ENCODE data around the gene ITGA1. TPM values are rescaled to one million over a fixed set of nuclear protein-coding genes. Genes with fewer than 3 reads are reported as not detected.

The ITGA1 gene
- total RNA-seq, 4 donors from 2014 or later: 2.4 to 10.7 (median 5.4) TPM

DNA sequence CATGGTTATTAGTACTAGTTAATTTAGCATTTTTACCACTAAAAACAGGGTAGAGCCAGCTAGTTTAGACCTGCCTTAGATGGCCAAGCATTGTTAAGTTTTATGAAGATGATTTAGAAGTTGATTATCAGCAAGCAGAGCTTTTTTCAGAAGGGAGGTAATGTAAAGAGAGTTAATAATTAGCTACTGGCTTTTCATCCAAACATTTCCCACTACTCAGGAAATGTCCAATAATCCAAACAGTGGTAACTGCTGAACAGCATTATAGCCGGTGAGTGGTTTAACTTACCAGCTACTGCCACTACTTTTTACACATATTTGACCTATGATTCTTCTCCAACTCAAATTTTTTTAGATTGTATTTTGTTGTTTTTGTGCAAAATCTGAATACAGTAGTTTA lies 1.7 kb downstream of the ITGA1 start:
- DNase-seq (ENCODE audit: low spot score in 2 of 2): no peak
- H3K4me3 ChIP-seq (ENCODE audit: low read depth, poor library complexity, severe bottlenecking): no peak overlapping the region
- 76% methylated on average over 1 of the region's 1 CpG for WGBS, 2 donors
- TF ChIP-seq, protein P1, sequence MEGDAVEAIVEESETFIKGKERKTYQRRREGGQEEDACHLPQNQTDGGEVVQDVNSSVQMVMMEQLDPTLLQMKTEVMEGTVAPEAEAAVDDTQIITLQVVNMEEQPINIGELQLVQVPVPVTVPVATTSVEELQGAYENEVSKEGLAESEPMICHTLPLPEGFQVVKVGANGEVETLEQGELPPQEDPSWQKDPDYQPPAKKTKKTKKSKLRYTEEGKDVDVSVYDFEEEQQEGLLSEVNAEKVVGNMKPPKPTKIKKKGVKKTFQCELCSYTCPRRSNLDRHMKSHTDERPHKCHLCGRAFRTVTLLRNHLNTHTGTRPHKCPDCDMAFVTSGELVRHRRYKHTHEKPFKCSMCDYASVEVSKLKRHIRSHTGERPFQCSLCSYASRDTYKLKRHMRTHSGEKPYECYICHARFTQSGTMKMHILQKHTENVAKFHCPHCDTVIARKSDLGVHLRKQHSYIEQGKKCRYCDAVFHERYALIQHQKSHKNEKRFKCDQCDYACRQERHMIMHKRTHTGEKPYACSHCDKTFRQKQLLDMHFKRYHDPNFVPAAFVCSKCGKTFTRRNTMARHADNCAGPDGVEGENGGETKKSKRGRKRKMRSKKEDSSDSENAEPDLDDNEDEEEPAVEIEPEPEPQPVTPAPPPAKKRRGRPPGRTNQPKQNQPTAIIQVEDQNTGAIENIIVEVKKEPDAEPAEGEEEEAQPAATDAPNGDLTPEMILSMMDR (IDR thresholded peaks at IDR 0.05): no peak
- no peak for TF ChIP-seq POLR2A (IDR thresholded peaks at IDR 0.05)
- intact Hi-C loops (cut with DNase I; ENCODE audit: low total_unique reads): loop anchor here (2.0 kb wide), 1 partner anchor 127 kb away; no protein-coding TSS in a partner anchor

DNA sequence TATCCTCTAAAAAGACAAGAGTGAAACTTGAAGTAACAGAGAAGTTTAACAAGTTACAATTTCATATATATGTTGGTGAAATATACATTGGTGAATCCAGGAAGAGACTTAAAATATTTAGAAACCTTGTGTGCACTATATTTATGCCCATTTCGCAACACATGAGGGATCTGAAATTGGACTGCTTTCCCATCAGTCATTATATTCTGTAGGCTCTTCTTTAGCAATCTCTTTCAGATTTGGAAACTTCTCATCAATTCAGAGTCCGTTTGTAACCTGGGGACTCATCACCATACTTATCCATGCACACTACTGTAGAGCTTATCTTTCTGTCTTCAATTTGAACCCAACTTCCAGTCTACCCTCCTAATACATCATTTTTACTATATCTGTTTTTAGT lies 2.1 kb downstream of the ITGA1 start:
- DNase-seq (ENCODE audit: low spot score in 2 of 2): no peak
- WGBS, 2 donors: 79 to 84% methylated on average over 2 of the region's 2 CpGs
- intact Hi-C loops (cut with DNase I; ENCODE audit: low total_unique reads): loop anchor here (2.0 kb wide), 1 partner anchor 127 kb away; no protein-coding TSS in a partner anchor
- no peak overlapping the region for H3K4me3 ChIP-seq (ENCODE audit: low read depth, poor library complexity, severe bottlenecking)
- no peak for TF ChIP-seq POLR2A (IDR thresholded peaks at IDR 0.05)
- TF ChIP-seq, protein P1 (IDR thresholded peaks at IDR 0.05): no peak

DNA sequence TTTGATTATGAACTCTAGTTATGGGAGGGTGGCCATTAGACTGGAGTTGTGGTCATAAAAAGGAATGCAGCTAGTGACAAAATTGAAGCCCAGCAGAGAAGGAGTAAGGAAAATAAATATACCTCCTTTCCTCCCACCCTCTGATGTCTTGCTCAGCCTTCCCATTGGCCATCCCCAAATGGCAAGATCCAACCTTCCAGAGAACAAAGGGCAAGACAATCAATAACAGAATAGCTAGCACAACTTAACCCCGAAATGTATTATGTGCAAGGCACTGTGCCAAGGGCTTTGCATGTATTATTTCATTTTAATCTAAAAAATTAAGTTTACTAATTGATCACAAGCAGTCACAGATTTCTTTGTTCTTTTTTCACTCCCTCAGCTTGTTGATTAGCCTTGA lies 3.6 kb downstream of the ITGA1 start:
- no peak for DNase-seq (ENCODE audit: low spot score in 2 of 2)
- 88 to 92% methylated on average over 1 of the region's 1 CpG for WGBS, 2 donors
- no peak overlapping the region for H3K4me3 ChIP-seq (ENCODE audit: low read depth, poor library complexity, severe bottlenecking)
- intact Hi-C loops (cut with DNase I; ENCODE audit: low total_unique reads): no loop called here
- TF ChIP-seq POLR2A (IDR thresholded peaks at IDR 0.05): no peak
- TF ChIP-seq, protein P1 (IDR thresholded peaks at IDR 0.05): no peak

DNA sequence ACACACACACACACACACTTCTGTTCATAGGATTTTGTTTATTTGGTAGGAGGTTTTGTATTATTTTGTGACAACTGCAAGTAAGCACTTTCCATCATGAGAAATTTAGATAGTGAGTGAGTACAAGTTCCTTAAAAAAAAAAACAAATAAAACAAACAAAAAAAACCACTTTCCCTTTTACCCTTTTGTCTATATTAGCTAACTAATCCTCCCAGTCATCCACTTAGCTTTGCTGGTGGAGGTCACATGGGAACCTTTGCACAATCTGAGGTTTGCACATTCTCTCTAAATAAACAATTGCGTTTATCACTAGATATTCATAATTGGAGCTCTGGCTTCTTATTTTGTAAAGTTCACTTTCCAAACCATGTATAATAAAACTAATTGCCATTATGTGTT lies 6.8 kb downstream of the ITGA1 start:
- H3K4me3 ChIP-seq (ENCODE audit: low read depth, poor library complexity, severe bottlenecking): no peak overlapping the region
- DNase-seq (ENCODE audit: low spot score in 2 of 2): no peak
- intact Hi-C loops (cut with DNase I; ENCODE audit: low total_unique reads): no loop called here
- WGBS, 2 donors: 73 to 85% methylated on average over 1 of the region's 1 CpG
- TF ChIP-seq, protein P1 (IDR thresholded peaks at IDR 0.05): no peak
- no peak for TF ChIP-seq POLR2A (IDR thresholded peaks at IDR 0.05)

DNA sequence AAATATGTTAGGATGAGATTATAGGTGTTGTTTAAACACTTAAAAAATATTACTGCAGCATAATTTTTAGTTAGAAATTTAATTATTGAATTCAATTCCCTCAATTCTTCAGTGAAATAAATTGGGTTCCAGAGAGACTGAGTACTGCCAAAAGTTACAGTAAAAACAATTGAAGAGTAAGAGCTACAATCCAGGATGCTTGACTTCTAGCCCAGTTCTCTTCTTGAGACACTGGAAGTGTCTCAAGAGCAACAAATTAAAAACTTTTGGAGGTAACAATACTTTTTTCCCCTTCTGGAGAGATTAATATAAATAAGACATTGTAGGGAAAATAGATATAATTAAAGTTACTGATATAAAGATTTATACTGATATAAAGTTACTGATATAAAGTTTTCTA lies 8.3 kb downstream of the ITGA1 start:
- TF ChIP-seq, protein P1 (IDR thresholded peaks at IDR 0.05): no peak
- TF ChIP-seq POLR2A (IDR thresholded peaks at IDR 0.05): no peak
- H3K4me3 ChIP-seq (ENCODE audit: low read depth, poor library complexity, severe bottlenecking): no peak overlapping the region
- intact Hi-C loops (cut with DNase I; ENCODE audit: low total_unique reads): no loop called here
- DNase-seq (ENCODE audit: low spot score in 2 of 2): no peak

DNA sequence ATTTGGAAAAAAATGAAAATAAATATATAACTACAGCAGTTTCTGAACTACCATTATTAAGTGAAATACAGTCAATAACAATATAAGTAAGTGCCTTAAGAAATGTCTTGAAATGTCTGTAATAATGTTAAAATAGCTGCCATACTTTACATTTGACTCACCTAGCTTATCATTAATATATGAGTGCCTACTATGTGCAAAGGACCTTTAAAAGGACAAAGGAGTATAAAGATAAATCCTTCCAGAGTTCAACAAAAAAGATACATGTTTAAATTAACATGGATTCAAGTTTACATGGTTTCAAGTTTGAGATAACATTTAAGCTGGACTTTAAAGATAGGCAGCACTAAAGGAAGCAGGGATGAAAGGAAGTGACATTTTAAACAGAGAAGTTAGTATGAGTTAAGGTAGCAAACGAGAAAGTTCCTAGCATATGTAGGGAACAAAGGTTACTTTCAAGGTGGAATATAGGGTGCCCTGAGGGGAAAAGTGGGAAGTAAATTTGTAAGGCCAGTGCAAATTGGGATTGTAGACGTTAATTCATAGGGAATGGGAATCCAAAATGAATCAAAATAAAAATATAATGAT lies 8.9 kb downstream of the ITGA1 start:
- DNase-seq (ENCODE audit: low spot score in 2 of 2): no peak
- H3K4me3 ChIP-seq (ENCODE audit: low read depth, poor library complexity, severe bottlenecking): no peak overlapping the region
- no peak for TF ChIP-seq POLR2A (IDR thresholded peaks at IDR 0.05)
- TF ChIP-seq, protein P1 (IDR thresholded peaks at IDR 0.05): no peak
- 69 to 81% methylated on average over 2 of the region's 2 CpGs for WGBS, 2 donors
- intact Hi-C loops (cut with DNase I; ENCODE audit: low total_unique reads): no loop called here

All from lower leg skin (tissue), 4 donors.